K562 (cell line): Measurements from ENCODE around the gene C16orf96. TPM values are rescaled to one million over a fixed set of nuclear protein-coding genes. Genes with fewer than 3 reads are reported as not detected.

ENCODE experiments used
- ATAC-seq: fragments of 200-7000 bp; cut with Tn5 transposase; 3 replicates; pipeline ENCODE4 v1.9.1; 2020; ENCODE audit warnings: moderate library complexity
- BruUV-seq: library from RNA; stranded (reverse); fragments of 400-500 nt; replicated peaks from 2 replicates; lab custom pipeline; 2021; lab: Mats Ljungman, UMichigan
- CTCF ChIA-PET: fragments of 300-600 bp; formaldehyde crosslinking; extraction: SDS; loops from one replicate; lab custom pipeline; 2021; ENCODE audit warnings: low intra/inter-chr PET ratio; lab: Yijun Ruan, JAX
- POLR2A ChIA-PET: fragments of 300-600, 350-650 bp; sonication (Branson Sonifier 250); formaldehyde crosslinking; extraction: SDS; loops from one replicate; lab custom pipeline; 2021; ENCODE audit warnings: antibody characterized with exemption, inconsistent platforms; lab: Yijun Ruan, JAX
- DNase-seq, 4 experiments: peaks; one replicate each; pipeline versions ENCODE4 v3.0.0 to v3.0.0-alpha.2; 2011 to 2018; ENCODE audit warnings: low spot score in 3 of 4, mixed read lengths in 3 of 4; ENCODE audit errors: extremely low read depth in 1 of 4
- FAIRE-seq: peaks from 2 replicates; lab custom pipeline; 2011; peaks lifted over from hg19 to GRCh38; lab: Jason Lieb, UNC
- H2AFZ ChIP-seq: 2 replicates; pipeline ENCODE4 v1.6.0; 2011; ENCODE audit warnings: low read depth, low read length, control low read depth, inconsistent platforms
- H3K27ac ChIP-seq: fragments of 200-600 bp; 3 replicates; pipeline ENCODE4 v1.8.0; 2011; ENCODE audit warnings: low read depth, mild to moderate bottlenecking, control low read depth, inconsistent platforms, low read length, moderate library complexity, mixed read lengths; ENCODE audit errors: extremely low read depth
- H3K27me3 ChIP-seq, 2 experiments: fragments of 300-600 bp in 1 of 2; 2 replicates in 1 of 2; 3 replicates in 1 of 2; pipeline versions ENCODE4 v1.6.0 to v1.8.0; 2011; ENCODE audit warnings: inconsistent platforms in 2 of 2, low read length in 2 of 2, mild to moderate bottlenecking in 1 of 2, mixed read lengths in 1 of 2, moderate library complexity in 1 of 2; ENCODE audit not compliant: control insufficient read depth in 2 of 2, insufficient read depth in 2 of 2
- H3K36me3 ChIP-seq: fragments of 300-600 bp; 3 replicates; pipeline ENCODE4 v1.8.0; 2011; ENCODE audit warnings: mild to moderate bottlenecking, low read length, inconsistent platforms; ENCODE audit not compliant: control insufficient read depth, insufficient read depth
- H3K4me1 ChIP-seq, 2 experiments: fragments of 200-600 bp in 1 of 2; replicated peaks in 1 of 2; 2 replicates in 1 of 2; 3 replicates in 1 of 2; pipeline versions ENCODE4 v1.5.1 to v1.8.0; 2011; ENCODE audit warnings: inconsistent platforms in 2 of 2, low read length in 2 of 2, mild to moderate bottlenecking in 1 of 2, mixed read lengths in 1 of 2, moderate library complexity in 1 of 2; ENCODE audit not compliant: control insufficient read depth in 2 of 2, insufficient read depth in 2 of 2
- H3K4me2 ChIP-seq: 2 replicates; pipeline ENCODE4 v1.6.1; 2011; ENCODE audit warnings: low read length, control low read depth, inconsistent platforms, mixed read lengths; ENCODE audit not compliant: insufficient read depth
- H3K4me3 ChIP-seq: fragments of 200-600 bp; sonication (generic), shearing (Covaris generic); 2 replicates; pipeline ENCODE4 v1.5.1; 2016; ENCODE audit warnings: control low read depth, inconsistent platforms
- H3K79me2 ChIP-seq: fragments of 200-600 bp; 3 replicates; pipeline ENCODE4 v1.8.0; 2011; ENCODE audit warnings: low read length, inconsistent platforms; ENCODE audit not compliant: control insufficient read depth, insufficient read depth
- H3K9ac ChIP-seq, 2 experiments: 2 replicates each; pipeline versions ENCODE4 v1.6.0 to v1.6.1; 2011; ENCODE audit warnings: low read depth in 2 of 2, low read length in 2 of 2, control low read depth in 1 of 2, inconsistent platforms in 1 of 2, mild to moderate bottlenecking in 1 of 2, mixed read lengths in 1 of 2; ENCODE audit not compliant: insufficient read depth in 1 of 2
- H3K9me1 ChIP-seq: one replicate; pipeline ENCODE4 v1.6.0; 2011; ENCODE audit warnings: inconsistent platforms, mild to moderate bottlenecking, low read length, moderate library complexity; ENCODE audit not compliant: control insufficient read depth, insufficient read depth
- H3K9me3 ChIP-seq: replicated peaks from 2 replicates; pipeline ENCODE4 v1.5.1; 2011; ENCODE audit warnings: low read depth, low read length, inconsistent platforms; ENCODE audit not compliant: control insufficient read depth, insufficient read depth
- H4K20me1 ChIP-seq: replicated peaks from 2 replicates; pipeline ENCODE4 v1.6.1; 2011; ENCODE audit warnings: low read length, inconsistent platforms, mixed read lengths; ENCODE audit not compliant: control insufficient read depth, insufficient read depth
- FIP1L1 ChIP-seq: fragments of 200-400 bp; formaldehyde crosslinking; IDR thresholded peaks from 2 replicates; pipeline ENCODE4 v1.6.1; 2018; ENCODE audit warnings: mild to moderate bottlenecking, low read depth, low read length; ENCODE audit not compliant: poor library complexity, severe bottlenecking
- NR4A1 ChIP-seq, 2 experiments: fragments of 250-450 bp in 1 of 2; fragments of 450-650 bp in 1 of 2; sonication (Bioruptor Pico) in 1 of 2; IDR thresholded peaks; 2 replicates each; pipeline versions ENCODE4 v1.4.0 to v1.6.1; 2016 to 2020; ENCODE audit warnings: mild to moderate bottlenecking in 2 of 2, missing compliant biosample characterization in 1 of 2, missing genetic modification characterization in 1 of 2, moderate library complexity in 1 of 2
- NRF1 ChIP-seq, 2 experiments: fragments of 450-650 bp; IDR thresholded peaks in 1 of 2; conservative IDR thresholded peaks in 1 of 2; 2 replicates each; pipeline ENCODE4 v1.6.1; 2014; ENCODE audit warnings: mild to moderate bottlenecking in 2 of 2
- STAT5B ChIP-seq: fragments of 250-450 bp; sonication (Bioruptor Pico); IDR thresholded peaks from 2 replicates; pipeline ENCODE4 v1.8.0; 2021; ENCODE audit warnings: mild to moderate bottlenecking, inconsistent platforms
- WGBS: fragments of 100-300 bp; shearing (Covaris generic); methylation state at CpG from one replicate; pipeline ENCODE4 v1.1.6; 2016; ENCODE audit warnings: low coverage, mixed read lengths; ENCODE audit not compliant: insufficient coverage; ENCODE audit errors: missing lambda C conversion rate; 5-methylcytosine and 5-hydroxymethylcytosine counted together
- in situ Hi-C: fragments of 300-500 bp; cut with MboI; formaldehyde crosslinking; loops from 4 replicates; pipeline ENCODE4 v1.15.0; 2018; ENCODE audit warnings: inconsistent platforms, mixed read lengths
- intact Hi-C: fragments of 100-400 bp; cut with micrococcal nuclease; formaldehyde crosslinking; loops from 2 replicates; pipeline ENCODE4 v1.14.2; 2022
- polyA plus RNA-seq, 8 experiments: library from polyadenylated mRNA; depleted of rRNA in 4 of 8; stranded (reverse) in 5 of 8; unstranded in 3 of 8; fragments of >200 nt; fragmentation: Nextera tagmentation in 2 of 8; fragmentation: Illumina TruSeq in 1 of 8; extraction: Ambion mirVana in 2 of 8; extraction: Trizol in 1 of 8; gene quantifications; 2 replicates each; pipeline versions ENCODE4 v1.2.1 to v1.2.3, GENCODE V29; 2011 to 2014; ENCODE audit warnings: inconsistent platforms in 1 of 8, missing spikeins in 1 of 8
- total RNA-seq, 7 experiments: library from RNA; depleted of rRNA in 6 of 7; stranded (reverse); fragments of >200 nt in 6 of 7; fragmentation: Illumina TruSeq in 2 of 7; extraction: Trizol in 2 of 7; gene quantifications; 2 replicates each; pipeline versions ENCODE4 v1.2.1 to v1.2.3, GENCODE V29; 2011 to 2021; ENCODE audit warnings: low replicate concordance in 1 of 7
- TF ChIP-seq, protein P1 (sequence below): sonication (generic); formaldehyde crosslinking; IDR thresholded peaks from 2 replicates; pipeline ENCODE4 v1.8.1; 2022; ENCODE audit warnings: missing genetic modification reagents
- TF ChIP-seq, protein P2 (sequence below), 2 experiments: fragments of 450-650 bp; IDR thresholded peaks; 2 replicates each; pipeline ENCODE4 v1.6.1; 2018; ENCODE audit warnings: mild to moderate bottlenecking in 2 of 2, low read depth in 1 of 2; ENCODE audit not compliant: partially characterized antibody in 2 of 2

C16orf96 gene
- total and polyA plus RNA-seq, 9 of the 15 experiments (the other 6 are each of a cell fraction or from before 2014, with no cell fraction given) = not detected

DNA sequence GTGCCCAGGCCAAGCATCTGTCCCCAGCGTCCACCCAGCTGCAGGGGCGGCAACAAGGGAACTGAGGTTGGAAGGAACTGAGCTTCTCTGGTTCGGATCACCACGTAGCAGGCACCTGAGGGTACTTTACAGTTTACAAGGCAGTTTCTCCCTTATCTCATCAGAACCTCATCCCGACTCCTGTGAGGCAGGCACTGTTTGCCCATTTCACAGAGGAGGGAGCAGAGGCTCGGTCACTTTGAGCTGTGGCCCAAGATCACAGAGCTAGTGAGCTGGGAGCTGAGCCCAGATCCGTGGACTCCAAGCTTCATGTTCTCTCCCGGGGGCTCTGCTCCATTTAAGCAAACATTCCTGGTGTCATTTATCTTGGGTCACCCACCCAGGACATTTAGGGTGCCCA is 43.4 kb downstream of the C16orf96 start:
- no peak overlapping the region for H3K9ac ChIP-seq
- peaks cover 67 to 85% of the 10 kb centered on the region in 2 experiments for H3K27me3 ChIP-seq
- FAIRE-seq = no peak
- no peaks in the 10 kb centered on the region for H3K9me3 ChIP-seq
- TF ChIP-seq, protein P1, sequence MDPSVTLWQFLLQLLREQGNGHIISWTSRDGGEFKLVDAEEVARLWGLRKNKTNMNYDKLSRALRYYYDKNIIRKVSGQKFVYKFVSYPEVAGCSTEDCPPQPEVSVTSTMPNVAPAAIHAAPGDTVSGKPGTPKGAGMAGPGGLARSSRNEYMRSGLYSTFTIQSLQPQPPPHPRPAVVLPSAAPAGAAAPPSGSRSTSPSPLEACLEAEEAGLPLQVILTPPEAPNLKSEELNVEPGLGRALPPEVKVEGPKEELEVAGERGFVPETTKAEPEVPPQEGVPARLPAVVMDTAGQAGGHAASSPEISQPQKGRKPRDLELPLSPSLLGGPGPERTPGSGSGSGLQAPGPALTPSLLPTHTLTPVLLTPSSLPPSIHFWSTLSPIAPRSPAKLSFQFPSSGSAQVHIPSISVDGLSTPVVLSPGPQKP (CRISPR knock-in tag) = no peak
- no peak for TF ChIP-seq NRF1 (conservative IDR thresholded peaks at IDR 0.05 in 1 of 2, IDR thresholded peaks at IDR 0.05 in 1 of 2)
- TF ChIP-seq FIP1L1 = no peak
- TF ChIP-seq, protein P2, sequence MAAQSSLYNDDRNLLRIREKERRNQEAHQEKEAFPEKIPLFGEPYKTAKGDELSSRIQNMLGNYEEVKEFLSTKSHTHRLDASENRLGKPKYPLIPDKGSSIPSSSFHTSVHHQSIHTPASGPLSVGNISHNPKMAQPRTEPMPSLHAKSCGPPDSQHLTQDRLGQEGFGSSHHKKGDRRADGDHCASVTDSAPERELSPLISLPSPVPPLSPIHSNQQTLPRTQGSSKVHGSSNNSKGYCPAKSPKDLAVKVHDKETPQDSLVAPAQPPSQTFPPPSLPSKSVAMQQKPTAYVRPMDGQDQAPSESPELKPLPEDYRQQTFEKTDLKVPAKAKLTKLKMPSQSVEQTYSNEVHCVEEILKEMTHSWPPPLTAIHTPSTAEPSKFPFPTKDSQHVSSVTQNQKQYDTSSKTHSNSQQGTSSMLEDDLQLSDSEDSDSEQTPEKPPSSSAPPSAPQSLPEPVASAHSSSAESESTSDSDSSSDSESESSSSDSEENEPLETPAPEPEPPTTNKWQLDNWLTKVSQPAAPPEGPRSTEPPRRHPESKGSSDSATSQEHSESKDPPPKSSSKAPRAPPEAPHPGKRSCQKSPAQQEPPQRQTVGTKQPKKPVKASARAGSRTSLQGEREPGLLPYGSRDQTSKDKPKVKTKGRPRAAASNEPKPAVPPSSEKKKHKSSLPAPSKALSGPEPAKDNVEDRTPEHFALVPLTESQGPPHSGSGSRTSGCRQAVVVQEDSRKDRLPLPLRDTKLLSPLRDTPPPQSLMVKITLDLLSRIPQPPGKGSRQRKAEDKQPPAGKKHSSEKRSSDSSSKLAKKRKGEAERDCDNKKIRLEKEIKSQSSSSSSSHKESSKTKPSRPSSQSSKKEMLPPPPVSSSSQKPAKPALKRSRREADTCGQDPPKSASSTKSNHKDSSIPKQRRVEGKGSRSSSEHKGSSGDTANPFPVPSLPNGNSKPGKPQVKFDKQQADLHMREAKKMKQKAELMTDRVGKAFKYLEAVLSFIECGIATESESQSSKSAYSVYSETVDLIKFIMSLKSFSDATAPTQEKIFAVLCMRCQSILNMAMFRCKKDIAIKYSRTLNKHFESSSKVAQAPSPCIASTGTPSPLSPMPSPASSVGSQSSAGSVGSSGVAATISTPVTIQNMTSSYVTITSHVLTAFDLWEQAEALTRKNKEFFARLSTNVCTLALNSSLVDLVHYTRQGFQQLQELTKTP (IDR thresholded peaks at IDR 0.05; ENCODE audit: low read depth in 1 of 2, partially characterized antibody in 2 of 2) = no peak
- TF ChIP-seq NR4A1 (CRISPR knock-in tag; IDR thresholded peaks at IDR 0.05) = no peak
- no peak for TF ChIP-seq NR4A1 (tag; IDR thresholded peaks at IDR 0.05)
- TF ChIP-seq STAT5B = no peak
- TF ChIP-seq, all 486 proteins: peak for 0
- 2% methylated on average over 8 of the region's 8 CpGs for WGBS
- Histone ChIP-seq H3K27ac (no peak overlapping the region), H3K4me3 (no peak overlapping the region), H3K79me2 (no peaks in the 10 kb centered on the region), H4K20me1 (peaks cover 5% of the 10 kb centered on the region), H2AFZ (no peak overlapping the region), H3K9me1 (no peaks in the 10 kb centered on the region), H3K4me2 (no peak overlapping the region), H3K36me3 (no peaks in the 10 kb centered on the region), H3K4me1 (peaks cover 3 to 25% of the 10 kb centered on the region in 2 experiments; a peak in 3 of 5 replicates)
- no TSS peak for BruUV-seq
- POLR2A ChIA-PET = interaction anchor here (0.5 to 1.6 kb wide), 5 partner anchors 8 to 70 kb away, joined by 3 to 6 read pairs (median 5); no protein-coding TSS in a partner anchor
- in situ Hi-C loops (no loop called here), intact Hi-C loops (no loop called here)
- CTCF ChIA-PET = no interaction called here
- no peak for ATAC-seq
- DNase-seq = no peak
